COLO668 (cell line): ENCODE data around the gene FBXO36.
"Not testable (repeated sequence)": the region's sequence is repeated elsewhere in the genome, so short reads cannot be mapped to it uniquely, and the experiment has no call there.

Source experiments
- DNase-seq: peaks from one replicate; lab custom pipeline; 2025; ENCODE audit not compliant: unreplicated experiment; lab: John Stamatoyannopoulos, UW

Gene FBXO36

DNA sequence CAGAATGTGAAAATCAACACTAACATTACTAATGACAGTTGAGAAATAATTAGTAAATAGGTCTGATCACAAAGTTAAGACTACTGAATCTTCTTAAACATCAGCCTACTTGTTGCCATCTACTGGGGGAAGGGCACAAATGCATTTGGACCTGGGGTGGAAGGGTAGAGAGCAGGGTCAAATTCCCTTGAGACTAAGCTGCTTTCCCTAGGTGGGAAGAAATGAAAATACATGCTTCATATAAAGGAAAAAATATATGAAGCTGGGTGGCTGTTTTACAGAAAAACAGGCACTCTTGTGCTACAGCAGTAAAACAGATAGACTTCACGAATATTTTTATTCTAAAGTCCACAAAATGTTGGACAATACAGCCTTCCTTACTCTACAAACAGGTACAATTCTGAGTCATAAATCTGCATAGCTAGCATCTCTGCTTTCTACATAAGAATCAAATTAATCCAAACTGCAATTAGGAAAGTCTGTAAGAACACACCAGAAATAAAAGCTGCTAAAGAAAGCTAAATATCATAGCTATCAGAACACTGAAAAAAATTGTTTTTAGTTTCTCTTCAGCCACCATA lies 11.4 kb upstream of the FBXO36 start:
- DNase-seq: no peak

DNA sequence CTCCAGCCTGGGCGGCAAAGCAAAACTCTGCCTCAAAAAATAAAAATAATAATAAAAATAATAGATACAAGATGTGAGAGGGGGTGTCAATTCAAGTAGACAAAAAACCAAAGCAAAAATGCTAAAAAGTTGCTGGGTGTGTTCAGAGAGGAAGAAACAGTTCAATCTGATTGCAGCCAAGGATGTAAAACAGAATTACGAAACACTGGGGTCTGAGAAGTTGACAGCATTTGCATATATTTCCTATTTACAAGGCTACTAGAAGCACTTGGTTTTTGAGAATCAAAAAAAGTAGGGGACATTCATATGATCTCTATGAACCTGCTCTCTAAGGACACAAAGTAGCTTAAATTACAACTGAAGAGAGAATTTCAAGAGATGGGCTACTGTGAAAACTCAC lies 8.1 kb upstream of the FBXO36 start:
- DNase-seq: no peak

DNA sequence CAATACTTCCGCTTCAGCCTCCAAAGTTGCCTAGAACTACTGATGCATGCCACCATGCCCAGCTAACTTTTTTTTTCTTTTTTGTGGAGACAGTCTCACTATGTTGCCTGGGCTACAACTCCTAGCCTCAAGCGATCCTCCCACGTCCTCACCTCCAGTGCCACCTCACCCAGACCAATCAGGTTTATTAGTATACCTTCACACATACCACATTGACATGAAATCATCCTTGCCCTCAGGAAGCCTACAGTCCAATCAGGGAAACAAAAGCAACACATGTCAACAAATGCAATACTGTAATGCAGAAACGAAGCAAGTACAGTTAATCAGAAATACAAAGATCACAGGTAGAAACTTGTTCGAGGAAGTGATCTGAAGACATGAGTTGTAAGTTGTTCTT lies 4.5 kb upstream of the FBXO36 start:
- no peak for DNase-seq

DNA sequence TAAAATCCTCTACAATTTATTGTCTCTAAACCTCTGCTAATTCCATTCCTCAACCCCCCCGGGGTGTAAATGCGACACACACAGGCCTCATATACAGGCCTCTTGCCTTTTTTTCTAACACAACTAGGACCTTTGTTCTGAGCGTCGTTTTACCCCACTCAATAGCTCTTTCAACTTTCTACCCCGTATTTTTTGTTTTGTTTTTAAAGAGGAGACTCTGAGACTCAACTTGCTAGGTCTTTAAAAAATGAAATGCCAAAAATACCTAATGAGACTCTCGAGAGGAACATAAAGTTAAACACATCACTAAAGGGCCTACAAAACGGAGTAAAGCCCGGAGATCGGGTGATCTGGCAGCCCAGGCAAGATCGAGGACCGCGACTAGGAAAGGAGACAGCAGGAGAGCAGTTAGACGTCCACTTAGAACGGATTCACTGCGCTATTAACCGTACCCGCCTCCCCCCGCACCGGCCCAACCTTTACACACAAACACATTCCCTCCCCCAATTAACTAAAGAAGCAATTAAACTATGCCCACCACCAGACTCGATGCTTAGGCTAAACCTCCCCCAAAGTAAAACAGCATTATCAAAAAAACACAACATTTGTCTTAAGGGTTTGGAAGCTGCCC lies 2.2 kb upstream of the FBXO36 start:
- peak; percentile 8 for DNase-seq

DNA sequence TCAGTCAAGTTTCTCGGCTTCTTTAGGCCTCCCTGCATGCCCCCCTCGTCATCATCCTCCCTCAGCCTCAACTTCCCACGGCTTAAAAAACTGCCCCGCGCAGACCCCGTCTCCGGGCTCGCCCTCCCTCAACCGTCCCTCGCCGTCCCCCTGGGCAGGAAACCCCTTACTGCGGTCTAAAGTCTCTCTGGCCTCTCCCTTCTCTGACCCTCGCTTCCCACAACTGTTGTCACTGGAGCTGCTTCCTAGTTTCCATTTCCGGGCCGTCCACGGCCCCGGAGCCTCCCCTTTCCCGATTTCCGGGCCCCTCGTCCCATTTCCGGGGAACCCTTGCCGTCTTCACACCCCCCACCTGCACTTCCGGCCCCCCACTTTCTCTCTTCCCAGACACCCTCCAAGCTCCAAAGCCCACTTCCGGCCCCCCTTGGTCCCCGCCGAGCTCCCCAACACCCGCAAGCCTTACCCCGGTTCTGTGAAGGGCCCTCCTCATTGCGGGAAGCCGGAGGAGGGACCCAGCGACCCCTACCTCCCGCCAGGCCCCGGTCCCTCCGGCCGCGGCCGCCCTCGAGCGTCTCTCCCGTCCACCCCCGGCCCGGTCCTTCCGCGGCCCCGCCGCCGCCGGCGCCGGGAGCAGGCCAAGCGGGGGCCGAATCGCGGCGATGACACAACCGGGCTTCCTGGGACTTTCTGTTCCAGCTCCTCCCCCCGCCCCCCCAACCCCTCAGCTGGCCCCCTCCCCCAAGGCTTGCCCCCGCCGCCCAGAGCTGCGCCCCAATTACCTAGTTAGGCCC lies 1.0 kb upstream of the FBXO36 start:
- DNase-seq: peak; percentile 72

DNA sequence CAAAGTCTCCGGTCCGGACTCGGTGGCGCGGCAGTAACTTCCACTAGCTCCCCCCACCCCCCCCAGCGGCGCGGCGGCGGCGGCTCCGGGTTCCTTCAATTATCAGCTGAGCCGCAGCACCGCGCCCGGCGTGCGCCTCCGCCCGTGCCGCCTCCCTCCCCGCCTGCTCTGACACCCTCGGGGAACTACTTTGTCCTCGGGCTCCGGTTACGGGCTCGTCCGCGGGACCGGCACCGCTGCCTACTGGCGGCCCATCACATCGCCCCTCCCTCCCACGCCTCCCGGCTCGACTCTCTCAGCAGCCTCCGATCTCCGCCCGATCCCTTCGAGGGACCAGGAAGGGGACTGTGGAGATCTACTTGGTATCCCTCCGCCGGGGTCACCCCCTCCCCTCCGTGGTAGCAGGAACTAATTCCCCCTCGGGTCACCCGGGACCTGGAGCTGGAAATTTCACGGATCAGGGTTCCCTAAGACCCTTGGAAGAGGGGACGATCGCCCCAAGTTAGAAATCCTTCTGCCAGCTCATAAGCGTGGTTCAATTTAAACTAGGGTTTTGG lies 333 bp upstream of the FBXO36 start, which contains the start of gene TRIP12:
Gene TRIP12, minus strand, starts transcription at position 118 of the 557 bp plus-strand sequence. CDS start 41,930 bp downstream, outside the sequence.
- peak; percentile 93 for DNase-seq

DNA sequence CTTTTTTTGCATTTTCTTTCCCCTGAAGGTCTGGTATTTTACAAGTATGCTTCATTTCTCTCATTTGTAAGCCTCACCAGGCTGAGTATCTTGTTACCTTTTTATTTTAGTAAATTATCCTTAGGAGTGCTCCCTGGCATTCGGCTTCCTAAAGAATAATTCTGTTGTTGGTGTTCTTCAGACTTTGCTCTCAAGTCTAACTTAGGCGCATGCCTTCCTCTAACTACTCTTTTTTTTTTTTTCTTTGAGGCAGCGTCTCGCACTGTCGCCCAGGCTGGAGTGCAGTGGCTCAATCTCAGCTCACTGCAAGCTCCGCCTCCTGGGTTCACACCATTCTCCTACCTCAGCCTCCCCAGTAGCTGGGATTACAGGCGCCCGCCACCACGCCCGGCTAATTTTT lies 2.2 kb downstream of the FBXO36 start:
- DNase-seq: not testable (repeated sequence)

DNA sequence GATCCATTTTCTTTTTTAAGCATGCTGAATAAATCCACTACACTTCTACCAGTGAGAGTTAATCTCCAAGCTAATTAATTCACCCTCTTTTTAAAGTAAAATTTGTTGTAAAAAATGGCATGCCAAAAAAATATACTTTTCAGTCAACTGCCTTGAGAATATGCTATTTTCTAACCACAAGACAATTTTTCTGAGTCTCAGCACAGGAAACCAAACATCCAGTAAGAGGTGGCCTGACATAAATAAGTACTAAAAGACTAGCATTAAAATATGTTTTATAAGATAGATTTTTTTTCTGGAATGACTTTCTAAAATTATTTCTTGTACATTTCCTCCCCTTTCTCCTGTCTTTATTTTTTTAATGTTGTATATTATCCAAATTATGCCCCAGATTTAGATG lies 2.9 kb downstream of the FBXO36 start:
- no peak for DNase-seq

DNA sequence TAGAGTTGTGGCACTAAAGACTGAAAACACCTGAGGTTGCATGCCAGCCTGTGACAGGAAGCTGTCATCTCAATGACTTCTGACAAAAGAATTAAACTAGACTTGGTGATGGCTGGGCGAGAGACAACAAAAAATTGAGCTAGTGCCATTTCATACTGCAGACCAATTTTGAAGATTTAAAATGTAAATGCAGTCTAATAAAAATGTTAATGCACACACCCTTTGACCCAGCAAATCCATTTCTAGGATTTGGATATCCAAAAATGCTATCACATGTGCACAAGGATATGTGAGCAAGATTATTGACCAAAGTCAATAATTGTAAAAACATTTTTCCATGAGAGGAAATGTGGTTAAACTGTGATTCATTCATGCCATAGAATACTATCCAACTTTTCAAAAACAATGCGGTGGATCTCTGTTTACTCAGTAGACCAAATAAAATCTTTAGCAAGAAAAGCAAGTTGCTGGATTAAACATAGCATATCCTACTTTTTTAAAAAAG lies 5.6 kb downstream of the FBXO36 start:
- no peak for DNase-seq

DNA sequence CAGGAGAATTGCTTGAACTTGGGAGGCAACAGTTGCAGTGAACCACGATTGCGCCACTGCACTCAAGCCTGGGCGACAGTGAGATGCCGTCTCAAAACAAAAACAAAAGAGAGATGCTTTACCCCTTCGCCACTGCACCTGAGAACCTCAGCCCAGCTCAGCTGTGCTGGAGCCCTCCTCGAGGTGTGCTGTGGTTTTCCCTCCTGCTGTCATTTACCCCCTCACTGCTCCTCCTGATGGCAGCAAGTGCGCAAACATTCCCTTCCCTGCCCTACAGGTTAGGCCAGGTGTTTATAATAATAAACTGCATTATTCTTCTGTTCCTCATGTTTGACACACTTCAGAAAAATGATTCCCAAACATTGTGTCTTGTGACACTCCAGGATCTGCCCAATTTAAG lies 8.4 kb downstream of the FBXO36 start:
- DNase-seq: no peak

DNA sequence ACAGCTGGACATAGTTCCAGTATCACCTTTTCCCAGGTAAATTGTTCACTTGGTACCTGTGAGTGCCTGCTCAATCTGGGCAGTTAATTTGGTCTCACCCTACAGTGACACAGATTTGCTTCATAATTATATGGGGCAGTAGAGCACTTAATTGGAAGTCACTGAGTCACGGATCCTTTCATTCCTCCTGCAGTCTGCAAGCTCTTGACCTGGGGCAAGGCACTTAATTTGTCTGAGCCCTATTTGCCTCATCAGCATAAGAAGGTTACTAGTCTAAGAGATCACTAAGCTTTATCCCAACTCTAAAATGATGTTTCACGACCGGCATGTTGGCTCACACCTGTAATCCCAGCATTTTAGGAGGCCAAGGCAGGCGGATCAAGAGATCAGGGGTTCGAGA lies 8.9 kb downstream of the FBXO36 start:
- no peak for DNase-seq

DNA sequence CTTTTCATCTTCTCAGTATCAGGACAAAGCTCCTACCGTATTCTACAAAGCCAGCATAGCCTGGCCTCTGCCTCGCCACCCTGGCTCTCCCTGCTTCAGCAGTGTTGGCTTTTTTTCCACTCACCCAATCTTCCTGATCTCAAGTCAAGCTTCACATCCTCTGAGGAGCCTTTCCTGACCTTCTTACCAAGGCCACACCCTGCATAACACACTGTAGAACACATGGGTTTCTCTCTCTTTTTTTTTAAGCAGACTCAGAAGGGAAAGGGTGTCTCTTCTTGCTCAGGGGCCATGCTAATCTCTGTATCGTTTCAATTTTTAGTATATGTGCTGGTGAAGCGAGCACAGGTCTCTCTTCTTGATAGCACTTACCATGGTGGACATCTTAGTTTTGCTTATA lies 15.2 kb downstream of the FBXO36 start:
- no peak for DNase-seq

DNA sequence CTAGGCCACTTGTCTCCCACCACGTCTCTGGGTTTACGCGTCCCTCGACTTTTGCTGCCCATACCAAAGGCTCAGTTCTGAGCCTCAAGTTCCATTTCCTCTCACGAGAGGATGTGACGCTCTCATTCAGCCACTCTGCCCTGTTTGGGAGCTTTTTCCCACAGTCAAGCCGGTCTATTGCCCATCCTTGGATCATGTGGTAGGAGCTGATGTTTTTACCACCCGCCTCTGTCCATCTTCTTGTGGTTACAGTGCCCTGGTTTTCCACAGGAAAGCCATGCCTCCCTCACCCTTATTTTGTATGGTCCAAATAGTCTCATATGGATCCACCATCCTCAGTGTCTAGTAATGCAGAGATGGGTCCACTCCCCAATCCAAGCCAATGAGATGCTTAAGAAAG lies 20.4 kb downstream of the FBXO36 start:
- DNase-seq: no peak

DNA sequence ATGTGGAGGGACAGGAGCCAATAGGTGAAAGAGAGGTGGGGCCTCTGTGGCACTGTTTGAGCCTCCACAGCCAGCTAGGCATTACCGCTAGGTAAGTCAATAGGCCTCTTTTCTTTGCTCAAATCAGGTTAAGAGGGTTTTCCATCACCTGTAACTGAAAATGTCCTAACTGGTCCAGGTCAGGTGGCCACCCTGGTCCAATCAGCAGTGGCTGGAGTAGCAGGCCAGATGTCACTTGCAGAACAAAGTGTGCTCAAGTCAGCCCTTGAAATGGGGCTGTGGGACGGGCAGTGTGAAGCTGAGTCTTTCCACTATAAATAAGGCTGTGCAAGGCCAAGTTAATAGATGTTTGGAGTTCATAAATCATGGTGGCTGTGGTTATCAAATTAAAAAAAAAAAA lies 20.9 kb downstream of the FBXO36 start:
- no peak for DNase-seq

DNA sequence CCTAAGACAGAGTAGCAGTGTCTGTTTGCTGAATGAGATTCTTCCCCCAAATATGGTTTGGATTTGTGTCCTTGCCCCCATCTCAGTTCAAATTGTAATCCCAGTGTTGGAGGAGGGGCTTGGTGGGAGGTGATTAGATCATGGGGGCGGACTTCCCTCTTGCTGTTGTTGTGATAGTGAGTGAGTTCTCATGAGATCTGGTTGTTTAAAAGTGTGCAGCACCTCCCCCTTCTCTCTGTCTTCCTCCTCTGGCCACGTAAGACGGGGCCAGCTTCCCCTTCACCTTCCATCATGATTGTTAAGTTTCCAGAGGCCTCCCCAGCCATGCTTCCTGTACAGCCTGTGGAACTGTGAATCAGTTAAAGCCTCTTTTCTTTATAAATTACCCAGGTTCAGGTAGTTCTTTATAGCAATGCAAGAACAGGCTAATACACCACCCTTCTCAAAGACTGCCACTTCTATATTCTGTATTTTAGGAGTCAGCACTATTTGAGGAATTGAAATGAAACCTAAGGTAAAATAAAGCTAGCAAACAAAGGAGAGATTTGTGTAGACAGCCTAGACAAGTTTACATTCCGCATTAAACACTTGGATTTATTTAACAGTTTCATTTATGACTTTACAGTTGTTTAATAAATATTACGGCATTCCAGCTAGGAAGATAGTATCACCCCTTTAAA lies 21.6 kb downstream of the FBXO36 start:
- no peak for DNase-seq

DNA sequence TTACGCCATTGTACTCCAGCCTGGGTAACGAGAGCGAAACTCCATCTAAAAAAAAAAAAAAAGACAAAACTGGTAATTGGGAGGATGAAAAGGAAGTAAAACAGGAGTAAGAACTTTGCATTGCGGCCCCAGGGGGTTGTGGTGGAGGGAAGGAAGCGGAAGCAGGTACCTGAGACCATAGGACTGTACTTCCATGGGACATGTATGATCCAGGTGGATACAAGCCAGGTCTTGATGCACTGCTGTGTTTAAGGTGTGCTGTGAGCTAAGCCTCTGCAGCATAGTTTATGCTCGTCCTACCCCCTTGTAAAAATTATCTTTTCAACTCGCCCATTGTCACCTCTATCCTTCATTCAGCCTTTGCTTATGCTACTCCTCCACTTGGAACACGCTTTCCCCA lies 23.7 kb downstream of the FBXO36 start:
- DNase-seq: no peak

DNA sequence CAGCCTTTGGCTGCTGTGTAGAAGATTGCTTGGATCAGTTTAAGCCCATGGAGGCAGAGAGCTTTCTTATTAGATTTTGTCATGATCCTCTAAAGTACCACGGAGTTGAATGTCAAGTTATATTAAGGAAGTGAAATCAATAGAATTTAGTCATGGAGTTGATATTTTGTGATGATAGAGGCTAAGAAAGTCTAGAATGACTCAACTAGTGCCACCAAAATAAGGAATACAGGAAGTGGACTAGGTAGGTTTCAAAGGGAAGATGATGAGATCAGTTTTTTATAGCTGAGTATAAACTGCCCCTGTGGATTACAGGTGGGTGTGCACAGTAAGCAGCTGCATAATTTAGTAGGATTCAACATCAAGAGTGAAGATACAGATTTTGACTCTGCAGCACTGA lies 25.2 kb downstream of the FBXO36 start:
- no peak for DNase-seq

DNA sequence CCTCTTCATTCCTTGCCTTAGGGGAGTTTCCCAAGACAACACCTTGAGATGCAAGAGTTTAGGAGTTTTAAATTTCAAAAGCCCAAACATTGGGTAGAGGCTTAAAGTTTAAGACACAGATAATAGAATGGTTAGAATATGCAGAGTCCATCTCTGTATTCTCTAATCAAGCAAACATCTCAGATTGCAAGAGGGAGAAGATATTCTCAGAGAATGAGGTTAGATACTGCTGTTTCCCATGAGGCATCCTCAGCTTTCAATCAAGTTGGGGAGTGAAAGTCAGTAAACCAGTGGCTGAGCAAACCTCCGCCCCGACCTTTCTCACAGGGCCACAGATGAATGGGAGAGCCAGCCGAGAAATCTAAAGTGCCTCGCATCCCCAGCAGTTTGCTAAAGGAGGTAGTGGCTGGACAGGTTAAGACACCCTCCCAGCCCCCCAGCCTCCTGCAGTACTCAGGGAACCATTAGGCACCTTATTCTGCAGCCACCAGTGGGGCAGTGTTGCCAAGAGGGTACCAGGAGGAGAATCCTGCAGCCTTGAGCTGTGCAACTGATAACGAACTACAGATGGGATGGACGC lies 30.0 kb downstream of the FBXO36 start:
- DNase-seq: no peak

DNA sequence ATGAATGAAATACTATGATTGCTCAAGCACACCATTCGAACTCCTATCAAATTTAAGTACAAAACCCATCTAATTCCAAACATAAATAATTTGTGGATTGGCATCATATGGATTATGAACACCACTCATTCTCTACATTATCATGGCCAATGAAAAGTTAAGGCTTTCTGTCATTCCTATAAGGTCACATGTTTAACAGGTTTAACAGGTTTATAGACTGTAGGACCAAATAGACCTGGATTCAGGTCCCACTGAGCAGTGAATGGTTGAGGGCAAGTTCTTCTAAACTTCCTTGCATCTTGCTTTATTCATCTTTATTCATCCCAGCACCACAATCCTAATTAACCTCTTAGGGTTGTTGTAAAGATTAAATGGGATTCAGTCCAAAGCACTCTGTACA lies 33.4 kb downstream of the FBXO36 start:
- no peak for DNase-seq

DNA sequence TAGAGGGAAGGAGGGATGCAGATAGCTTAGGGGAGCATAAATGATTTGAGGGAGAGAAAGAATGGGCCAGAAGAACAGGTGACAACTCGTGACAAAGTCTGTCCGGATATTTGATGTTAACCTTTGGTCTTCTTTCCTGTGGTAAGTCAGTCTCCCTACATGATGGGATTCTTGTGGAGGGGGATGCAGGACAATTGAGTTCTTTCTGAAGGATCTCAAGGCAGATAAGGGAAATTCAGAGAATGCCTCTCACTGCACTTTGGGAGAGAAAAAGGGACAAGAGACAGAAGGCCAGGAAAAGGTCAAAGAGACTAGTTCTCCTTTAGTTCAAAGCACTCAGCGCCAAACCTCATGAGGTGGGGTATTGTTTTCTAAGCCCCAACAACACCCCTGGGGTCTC lies 34.2 kb downstream of the FBXO36 start:
- DNase-seq: no peak

DNA sequence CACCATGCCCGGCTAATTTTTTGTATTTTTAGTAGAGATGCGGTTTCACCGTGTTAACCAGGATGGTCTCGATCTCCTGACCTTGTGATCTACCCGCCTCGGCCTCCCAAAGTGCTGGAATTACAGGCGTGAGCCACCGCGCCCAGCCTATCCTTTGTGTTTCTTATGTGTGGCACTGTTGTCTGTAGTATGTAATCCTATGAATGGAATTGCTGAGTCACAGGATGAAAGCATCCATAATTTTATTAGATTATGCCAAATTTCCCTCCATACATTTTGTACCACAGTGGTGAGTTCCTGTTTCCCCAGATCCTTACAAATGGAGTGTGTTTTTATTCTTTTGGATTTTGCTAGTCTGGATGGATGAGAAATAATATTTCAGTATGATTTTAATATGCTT lies 41.3 kb downstream of the FBXO36 start:
- not testable (repeated sequence) for DNase-seq
